Measurements from ENCODE around the gene IQCH.

The IQCH gene

GRCh38 chr15:67254238-67255175 is at the start of gene IQCH, which contains the start of gene AAGAB:
Gene IQCH, plus strand, starts transcription at chr15:67254786. Its CDS starts 111 bp downstream, at chr15:67254897.
Gene AAGAB, minus strand, starts transcription at chr15:67254661. Its CDS starts 30 bp downstream, at chr15:67254631.
- H3K27ac Mint-ChIP-seq: peak within 1 kb of the TSS; percentile 97
- H3K9me3 Mint-ChIP-seq (ENCODE audit: low read depth): no peaks in the 10 kb centered on the region
- H3K36me3 Mint-ChIP-seq: peaks cover 5% of the 10 kb centered on the region
- H3K4me1 Mint-ChIP-seq (ENCODE audit: low read depth): peaks cover 38% of the 10 kb centered on the region
- no peaks in the 10 kb centered on the region for H3K27me3 Mint-ChIP-seq
- peak within 1 kb of the TSS; percentile 99 for H3K4me3 Mint-ChIP-seq

DNA sequence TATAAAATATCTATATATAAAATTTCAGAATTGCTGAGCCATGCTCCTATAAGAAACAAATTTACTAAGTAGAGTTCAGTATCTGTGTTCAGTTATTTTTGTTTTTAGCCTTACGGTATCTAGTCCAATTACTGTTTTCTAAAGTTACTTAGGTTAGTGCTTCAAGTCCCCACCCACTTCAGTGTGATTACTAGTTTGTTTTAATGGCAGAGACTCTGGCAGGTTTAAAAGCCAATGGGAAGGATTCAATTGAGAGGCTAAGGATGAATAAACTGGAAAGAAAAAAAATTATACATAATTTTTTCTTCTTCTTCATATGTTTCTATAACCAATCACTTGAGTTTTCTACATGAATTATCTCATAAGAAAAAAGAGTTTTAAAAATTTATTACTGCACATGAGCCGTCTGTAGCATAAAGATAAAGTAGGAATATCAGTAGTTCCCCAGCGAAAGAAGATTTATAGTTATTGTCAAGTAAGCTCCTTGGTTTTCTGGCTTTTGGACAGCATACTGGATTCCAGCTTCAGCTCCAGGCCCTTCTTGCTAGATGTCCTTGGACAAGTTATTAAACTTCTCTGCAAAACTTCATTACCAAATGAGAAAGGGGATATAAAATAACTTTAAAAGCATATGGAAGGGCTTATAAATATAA is 46.9 kb upstream of the IQCH start:
- Mint-ChIP-seq H3K27ac (no peak overlapping the region), H3K9me3 (ENCODE audit: low read depth) (no peaks in the 10 kb centered on the region), H3K36me3 (peaks cover 26% of the 10 kb centered on the region), H3K27me3 (no peaks in the 10 kb centered on the region), H3K4me1 (ENCODE audit: low read depth) (no peaks in the 10 kb centered on the region), H3K4me3 (no peak overlapping the region)

DNA sequence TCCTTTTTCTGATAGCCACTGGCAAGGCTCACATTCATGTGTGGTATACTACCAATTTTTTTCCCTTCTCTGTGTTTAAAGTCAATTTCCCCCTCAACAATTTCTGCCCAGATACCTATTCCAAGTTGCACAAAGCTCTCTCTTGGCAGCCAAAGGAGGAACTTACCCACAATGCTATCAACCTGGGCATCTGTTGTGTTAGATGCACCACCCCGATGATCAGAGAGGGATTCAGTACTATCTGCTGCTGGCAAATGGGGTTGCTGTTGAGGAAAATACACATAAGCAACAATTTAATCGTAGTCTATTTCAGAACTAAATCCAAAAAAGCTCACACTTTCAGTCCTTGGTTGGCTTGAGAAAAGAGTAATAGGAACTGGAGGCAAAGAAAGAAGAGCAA is 46.2 kb upstream of the IQCH start:
- peaks cover 23% of the 10 kb centered on the region for H3K36me3 Mint-ChIP-seq
- no peak overlapping the region for H3K27ac Mint-ChIP-seq
- no peaks in the 10 kb centered on the region for H3K27me3 Mint-ChIP-seq
- H3K9me3 Mint-ChIP-seq (ENCODE audit: low read depth): no peaks in the 10 kb centered on the region
- H3K4me1 Mint-ChIP-seq (ENCODE audit: low read depth): no peaks in the 10 kb centered on the region
- H3K4me3 Mint-ChIP-seq: no peak overlapping the region

DNA sequence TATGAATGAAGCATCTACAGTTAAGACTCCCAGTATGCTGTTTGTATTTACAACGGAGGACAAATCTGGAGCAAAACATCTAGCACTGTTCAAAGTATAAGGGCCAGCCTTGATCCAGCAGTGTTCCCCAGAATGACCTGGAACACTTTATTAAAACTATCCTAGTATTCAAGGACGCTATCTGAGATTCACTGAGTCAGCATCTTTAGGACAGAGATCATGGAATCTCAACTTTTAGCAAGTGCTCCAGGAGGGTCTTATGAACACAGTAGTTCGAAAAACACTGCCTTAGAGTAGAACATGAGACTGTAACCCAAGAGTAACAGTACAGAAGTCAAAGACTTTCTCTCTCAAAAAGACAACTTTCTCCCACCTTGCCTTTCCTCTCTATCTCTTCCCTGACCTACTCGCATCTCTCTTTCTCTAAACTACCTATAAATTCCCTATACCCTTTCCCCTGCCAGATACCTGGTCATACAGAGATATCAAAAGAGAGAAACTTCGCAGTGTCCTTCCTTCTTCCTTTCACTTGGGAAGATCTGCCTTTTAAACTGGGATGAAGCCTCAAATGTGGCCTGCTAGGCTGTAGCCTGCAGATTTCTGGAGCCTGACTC is 43.9 kb upstream of the IQCH start:
- H3K4me1 Mint-ChIP-seq (ENCODE audit: low read depth): no peaks in the 10 kb centered on the region
- H3K27ac Mint-ChIP-seq: no peak overlapping the region
- peaks cover 14% of the 10 kb centered on the region for H3K36me3 Mint-ChIP-seq
- no peaks in the 10 kb centered on the region for H3K9me3 Mint-ChIP-seq (ENCODE audit: low read depth)
- H3K27me3 Mint-ChIP-seq: no peaks in the 10 kb centered on the region
- H3K4me3 Mint-ChIP-seq: no peak overlapping the region

- Mint-ChIP-seq H3K9me3 (ENCODE audit: low read depth) (no peaks in the 10 kb centered on the region), H3K4me1 (ENCODE audit: low read depth) (no peaks in the 10 kb centered on the region), H3K36me3 (peaks cover 14% of the 10 kb centered on the region)
Observed at GRCh38 chr15:67212684-67213367, 41.8 kb upstream of the IQCH start.

DNA sequence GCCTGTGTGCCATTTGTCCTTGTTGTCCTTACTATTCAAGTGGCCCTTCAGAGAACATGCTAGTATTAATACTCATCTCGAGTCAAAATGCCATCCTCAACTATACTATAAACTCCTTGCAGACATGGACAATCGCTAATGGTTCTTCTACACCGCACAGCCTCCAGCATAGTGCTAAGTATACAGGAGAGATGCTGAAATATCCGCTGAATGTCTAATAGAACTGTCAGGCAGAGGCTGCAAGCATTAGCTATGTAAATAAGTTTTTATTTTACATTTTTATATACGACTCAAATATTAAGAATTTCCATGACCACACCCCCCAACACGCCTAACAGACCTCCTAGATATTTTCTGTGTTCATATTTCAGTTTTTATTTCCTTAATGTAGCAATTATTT is 39.5 kb upstream of the IQCH start:
- H3K36me3 Mint-ChIP-seq: peaks cover 22% of the 10 kb centered on the region
- no peak overlapping the region for H3K27ac Mint-ChIP-seq
- no peaks in the 10 kb centered on the region for H3K27me3 Mint-ChIP-seq
- no peak overlapping the region for H3K4me3 Mint-ChIP-seq
- no peaks in the 10 kb centered on the region for H3K9me3 Mint-ChIP-seq (ENCODE audit: low read depth)
- H3K4me1 Mint-ChIP-seq (ENCODE audit: low read depth): no peaks in the 10 kb centered on the region

More at GRCh38 chr15:67212684-67213367, 41.8 kb upstream of the IQCH start:
- H3K4me3 Mint-ChIP-seq: no peak overlapping the region
- no peaks in the 10 kb centered on the region for H3K27me3 Mint-ChIP-seq
- no peak overlapping the region for H3K27ac Mint-ChIP-seq

DNA sequence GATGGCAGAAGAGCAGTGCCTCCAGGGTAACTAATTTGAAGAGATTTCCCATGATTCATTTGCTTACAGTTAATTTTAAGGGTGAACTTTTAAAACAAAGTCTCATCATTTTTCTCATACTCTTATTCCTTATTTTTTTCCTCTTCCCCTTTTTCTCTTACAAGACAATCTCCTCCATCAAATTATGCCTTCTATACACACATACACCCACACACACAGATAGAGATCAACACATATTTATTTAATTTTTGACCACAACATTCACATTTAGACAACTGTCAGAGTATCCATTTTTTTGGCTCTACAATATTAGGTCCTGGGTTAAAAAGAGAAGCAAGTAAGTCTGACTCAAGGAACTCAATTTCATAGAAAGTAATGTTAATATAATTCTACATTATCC is 37.7 kb upstream of the IQCH start:
- Mint-ChIP-seq H3K27ac (no peak overlapping the region), H3K4me3 (no peak overlapping the region), H3K27me3 (no peaks in the 10 kb centered on the region), H3K4me1 (ENCODE audit: low read depth) (no peaks in the 10 kb centered on the region), H3K9me3 (ENCODE audit: low read depth) (no peaks in the 10 kb centered on the region), H3K36me3 (peaks cover 25% of the 10 kb centered on the region)

DNA sequence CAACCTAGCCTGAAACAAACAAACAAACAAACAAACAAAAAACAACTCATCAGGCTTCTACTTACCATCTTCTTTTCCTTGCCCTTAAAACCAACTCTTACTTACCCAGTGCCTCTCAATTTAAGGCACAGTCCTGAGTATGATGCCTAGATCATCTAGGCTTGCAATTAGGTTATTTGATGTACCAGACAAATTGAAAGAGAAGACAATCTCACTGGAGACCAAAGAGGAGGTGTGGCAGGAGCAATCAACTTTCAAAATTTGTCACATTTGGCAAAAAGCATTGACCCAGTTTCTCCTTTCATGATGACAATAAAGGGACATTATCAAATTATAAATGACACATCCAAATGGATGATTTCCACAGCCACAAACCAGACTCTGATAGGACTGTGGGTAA is 36.2 kb upstream of the IQCH start:
- Mint-ChIP-seq H3K4me3 (no peak overlapping the region), H3K36me3 (peaks cover 25% of the 10 kb centered on the region), H3K27me3 (no peaks in the 10 kb centered on the region), H3K4me1 (ENCODE audit: low read depth) (no peaks in the 10 kb centered on the region), H3K9me3 (ENCODE audit: low read depth) (no peaks in the 10 kb centered on the region), H3K27ac (no peak overlapping the region)

GRCh38 chr15:67219288-67219687 is 35.3 kb upstream of the IQCH start:
- Mint-ChIP-seq H3K9me3 (ENCODE audit: low read depth) (no peaks in the 10 kb centered on the region), H3K4me1 (ENCODE audit: low read depth) (no peaks in the 10 kb centered on the region), H3K27ac (no peak overlapping the region), H3K36me3 (peaks cover 25% of the 10 kb centered on the region), H3K4me3 (no peak overlapping the region), H3K27me3 (no peaks in the 10 kb centered on the region)

GRCh38 chr15:67224889-67225288 is 29.7 kb upstream of the IQCH start:
- Mint-ChIP-seq H3K36me3 (peaks cover 16% of the 10 kb centered on the region), H3K4me1 (ENCODE audit: low read depth) (peaks cover 8% of the 10 kb centered on the region), H3K27me3 (no peaks in the 10 kb centered on the region), H3K9me3 (ENCODE audit: low read depth) (no peaks in the 10 kb centered on the region), H3K27ac (no peak overlapping the region), H3K4me3 (no peak overlapping the region)

DNA sequence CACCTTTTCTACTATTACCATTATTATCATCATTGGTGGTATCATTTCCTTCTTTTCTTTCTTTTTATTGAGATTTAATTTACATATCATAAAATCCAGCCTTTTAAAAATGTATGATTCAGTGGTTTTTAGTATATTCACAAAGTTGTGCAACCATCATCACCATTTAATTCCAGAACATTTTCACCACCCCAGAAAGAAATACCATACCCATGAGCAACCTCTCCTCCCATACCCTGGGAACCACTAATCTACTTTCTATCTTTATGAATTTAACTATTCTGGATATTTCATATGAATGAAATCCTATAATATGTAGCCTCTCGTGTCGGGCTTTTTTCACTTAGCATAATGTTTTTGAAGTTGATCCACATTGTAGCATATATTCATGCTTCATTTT is 29.2 kb upstream of the IQCH start:
- Mint-ChIP-seq H3K27me3 (no peaks in the 10 kb centered on the region), H3K9me3 (ENCODE audit: low read depth) (no peaks in the 10 kb centered on the region), H3K4me1 (ENCODE audit: low read depth) (peaks cover 8% of the 10 kb centered on the region), H3K27ac (no peak overlapping the region), H3K4me3 (no peak overlapping the region), H3K36me3 (peaks cover 13% of the 10 kb centered on the region)

DNA sequence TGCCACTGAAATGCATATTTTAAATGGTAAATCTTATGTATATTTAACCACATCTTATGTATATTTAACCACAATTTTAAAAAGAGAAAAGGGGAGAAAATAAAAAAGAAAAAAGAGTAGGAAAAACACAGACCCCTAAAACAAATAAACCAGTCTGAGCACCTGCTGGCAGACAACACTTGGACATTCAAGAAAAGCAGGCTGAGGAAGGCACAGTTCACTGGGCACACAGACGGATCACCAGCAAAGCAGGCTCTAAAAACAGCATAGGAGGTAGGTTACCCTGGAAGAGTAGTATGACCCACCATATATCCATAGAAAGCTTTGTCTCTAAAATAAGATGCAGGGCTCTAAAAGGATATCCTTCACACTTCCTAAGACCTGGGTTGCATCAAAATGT is 27.2 kb upstream of the IQCH start:
- Mint-ChIP-seq H3K36me3 (peaks cover 22% of the 10 kb centered on the region), H3K4me1 (ENCODE audit: low read depth) (peaks cover 8% of the 10 kb centered on the region), H3K27me3 (no peaks in the 10 kb centered on the region), H3K27ac (no peak overlapping the region), H3K9me3 (ENCODE audit: low read depth) (no peaks in the 10 kb centered on the region), H3K4me3 (no peak overlapping the region)

GRCh38 chr15:67227846-67228245 is 26.7 kb upstream of the IQCH start:
- Mint-ChIP-seq H3K27ac (no peak overlapping the region), H3K4me3 (no peak overlapping the region), H3K36me3 (peaks cover 24% of the 10 kb centered on the region), H3K4me1 (ENCODE audit: low read depth) (peaks cover 8% of the 10 kb centered on the region), H3K9me3 (ENCODE audit: low read depth) (no peaks in the 10 kb centered on the region), H3K27me3 (no peaks in the 10 kb centered on the region)

- peaks cover 28% of the 10 kb centered on the region for H3K36me3 Mint-ChIP-seq
- H3K4me3 Mint-ChIP-seq: no peak overlapping the region
- no peaks in the 10 kb centered on the region for H3K9me3 Mint-ChIP-seq (ENCODE audit: low read depth)
- no peak overlapping the region for H3K27ac Mint-ChIP-seq
- peaks cover 8% of the 10 kb centered on the region for H3K4me1 Mint-ChIP-seq (ENCODE audit: low read depth)
- H3K27me3 Mint-ChIP-seq: no peaks in the 10 kb centered on the region
Observed at GRCh38 chr15:67228286-67228685, 26.3 kb upstream of the IQCH start.

- Mint-ChIP-seq H3K36me3 (peaks cover 38% of the 10 kb centered on the region), H3K27me3 (no peaks in the 10 kb centered on the region), H3K27ac (no peak overlapping the region), H3K9me3 (ENCODE audit: low read depth) (no peaks in the 10 kb centered on the region), H3K4me3 (no peak overlapping the region), H3K4me1 (ENCODE audit: low read depth) (peaks cover 8% of the 10 kb centered on the region)
Observed at GRCh38 chr15:67230504-67230903, 24.1 kb upstream of the IQCH start.

Measured in activated naive CD8-positive, alpha-beta T cell (primary cell).